ENCODE measurements around the gene MAST4.

MAST4 gene

DNA sequence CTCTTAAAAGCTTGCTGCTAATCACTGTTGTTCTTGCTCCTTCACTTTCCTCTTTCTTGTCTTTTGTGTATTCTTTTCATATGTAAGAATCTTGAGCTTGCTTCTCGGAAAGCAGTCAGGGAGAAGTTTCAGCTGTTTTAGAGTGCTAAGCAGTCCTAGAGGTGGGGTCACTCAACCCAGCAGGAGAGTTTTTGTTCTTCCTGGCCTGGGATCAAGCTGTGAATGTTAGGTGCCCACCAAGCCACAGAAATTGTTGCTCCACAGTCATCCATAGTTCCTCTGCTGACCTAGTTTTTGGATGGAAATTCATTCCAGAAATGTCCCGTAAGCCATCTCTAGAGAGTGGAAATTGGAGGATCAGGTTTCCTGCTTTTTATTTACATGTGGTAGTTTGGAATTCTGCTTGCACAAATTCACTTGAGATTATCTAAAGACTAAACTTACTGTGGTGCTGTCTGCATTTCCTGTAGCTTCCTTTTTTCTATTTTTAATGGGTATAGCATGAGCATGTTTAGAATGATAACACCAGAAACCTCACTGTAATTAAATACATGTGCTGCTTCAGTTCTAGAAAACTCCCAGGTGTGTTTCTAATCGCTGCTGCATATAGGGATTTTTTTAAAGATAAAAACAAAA, 108.7 kb downstream of the MAST4 start:
- 0% methylated on average over 1 of the region's 3 CpGs for WGBS (ENCODE audit: insufficient coverage)
- POLR2A ChIA-PET = no interaction called here
- CTCF ChIA-PET = no interaction called here

DNA sequence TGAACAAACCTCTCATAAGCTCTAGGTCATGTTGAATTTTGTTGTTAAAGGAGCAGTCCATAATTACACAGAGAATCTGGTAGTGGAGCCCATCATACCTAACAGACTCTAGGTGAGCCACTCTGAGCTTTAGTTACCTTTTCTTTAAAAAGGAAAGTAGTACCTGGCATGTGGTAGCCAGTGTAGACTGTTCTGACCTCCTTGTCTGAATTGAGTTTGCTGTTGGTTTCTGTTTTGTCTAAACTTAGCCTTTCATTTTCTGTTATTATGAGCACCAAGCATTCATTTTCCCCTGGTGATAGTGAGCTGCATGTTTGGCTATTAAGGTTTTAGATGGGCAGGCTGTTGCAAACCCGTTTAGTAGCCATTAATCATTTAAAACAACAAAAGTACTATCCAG, 112.2 kb downstream of the MAST4 start:
- no peak overlapping the region for H3K4me3 ChIP-seq (ENCODE audit: control insufficient read depth in 1 of 7, extremely low read depth in 1 of 7, insufficient read depth in 4 of 7, low read depth in 2 of 7, low read length in 6 of 7)
- no CpG with 5 or more reads among the region's 1 CpG for whole genome bisulfite sequencing (ENCODE audit: insufficient coverage)
- CTCF ChIA-PET = interaction anchor here (1.0 kb wide), 1 partner anchor 34 kb away, joined by 3 read pairs; no protein-coding TSS in a partner anchor
- H3K27ac ChIP-seq (ENCODE audit: insufficient read depth in 1 of 2, low read depth in 1 of 2, low read length in 2 of 2, poor library complexity in 1 of 2, severe bottlenecking in 2 of 2) = no peak overlapping the region
- DNase-seq = no peak
- H3K36me3 ChIP-seq (ENCODE audit: control insufficient read depth in 4 of 4, insufficient read depth in 4 of 4, low read length in 3 of 4) = no peaks in the 10 kb centered on the region
- no peaks in the 10 kb centered on the region for H3K4me1 ChIP-seq (ENCODE audit: control extremely low read depth in 1 of 4, control insufficient read depth in 4 of 4, insufficient read depth in 4 of 4, low read length in 3 of 4)
- no peaks in the 10 kb centered on the region for H3K27me3 ChIP-seq (replicated peaks in 2 of 5; ENCODE audit: control insufficient read depth in 4 of 5, insufficient read depth in 5 of 5, low read length in 4 of 5)
- H3K9me3 ChIP-seq (ENCODE audit: control extremely low read depth in 1 of 5, control insufficient read depth in 4 of 5, insufficient read depth in 2 of 5, low read depth in 1 of 5, low read length in 4 of 5) = peaks cover 2 to 8% (median 4%) of the 10 kb centered on the region in 5 experiments
- POLR2A ChIA-PET = no interaction called here

More for the DNA sequence above, 108.7 kb downstream of the MAST4 start:
- Histone ChIP-seq H3K27me3 (replicated peaks in 2 of 5; ENCODE audit: control insufficient read depth in 4 of 5, insufficient read depth in 5 of 5, low read length in 4 of 5) (no peaks in the 10 kb centered on the region), H3K4me1 (ENCODE audit: control extremely low read depth in 1 of 4, control insufficient read depth in 4 of 4, insufficient read depth in 4 of 4, low read length in 3 of 4) (no peaks in the 10 kb centered on the region), H3K9me3 (ENCODE audit: control extremely low read depth in 1 of 5, control insufficient read depth in 4 of 5, insufficient read depth in 2 of 5, low read depth in 1 of 5, low read length in 4 of 5) (no peaks in the 10 kb centered on the region), H3K36me3 (ENCODE audit: control insufficient read depth in 4 of 4, insufficient read depth in 4 of 4, low read length in 3 of 4) (no peaks in the 10 kb centered on the region), H3K4me3 (ENCODE audit: control insufficient read depth in 1 of 7, extremely low read depth in 1 of 7, insufficient read depth in 4 of 7, low read depth in 2 of 7, low read length in 6 of 7) (no peak overlapping the region), H3K27ac (ENCODE audit: insufficient read depth in 1 of 2, low read depth in 1 of 2, low read length in 2 of 2, poor library complexity in 1 of 2, severe bottlenecking in 2 of 2) (no peak overlapping the region)
- DNase-seq = peak in 1 of 3 donors; percentile 2

DNA sequence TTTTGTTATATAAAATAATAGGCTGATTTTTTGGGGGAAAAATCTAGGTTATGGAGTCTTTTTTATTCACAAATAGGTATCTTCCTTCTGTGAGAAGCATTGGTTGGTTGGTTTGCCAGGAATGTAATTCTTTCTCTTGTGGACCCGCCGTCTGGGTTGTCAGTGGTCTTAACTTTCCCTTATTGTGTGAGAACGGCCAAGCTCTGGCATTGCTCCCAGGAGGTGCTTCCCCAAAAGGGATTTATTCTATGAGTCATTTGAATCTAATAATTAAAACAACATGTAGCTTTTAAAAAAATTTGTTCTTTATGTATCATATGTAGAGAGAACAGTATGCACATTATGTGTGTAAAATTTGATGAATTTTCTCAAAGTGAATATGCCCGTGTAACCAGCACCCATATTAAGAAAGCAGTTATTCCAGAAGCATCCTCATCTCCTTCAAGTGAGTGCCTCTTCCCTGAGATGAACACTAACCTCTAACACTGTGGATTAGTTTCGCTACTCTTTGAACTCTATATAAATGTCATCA, 114.4 kb downstream of the MAST4 start:
- no peak overlapping the region for H3K4me3 ChIP-seq (ENCODE audit: control insufficient read depth in 1 of 7, extremely low read depth in 1 of 7, insufficient read depth in 4 of 7, low read depth in 2 of 7, low read length in 6 of 7)
- CTCF ChIA-PET = no interaction called here
- H3K4me1 ChIP-seq (ENCODE audit: control extremely low read depth in 1 of 4, control insufficient read depth in 4 of 4, insufficient read depth in 4 of 4, low read length in 3 of 4) = no peaks in the 10 kb centered on the region
- no peak overlapping the region for H3K27ac ChIP-seq (ENCODE audit: insufficient read depth in 1 of 2, low read depth in 1 of 2, low read length in 2 of 2, poor library complexity in 1 of 2, severe bottlenecking in 2 of 2)
- peaks cover 2 to 8% (median 4%) of the 10 kb centered on the region in 5 experiments for H3K9me3 ChIP-seq (ENCODE audit: control extremely low read depth in 1 of 5, control insufficient read depth in 4 of 5, insufficient read depth in 2 of 5, low read depth in 1 of 5, low read length in 4 of 5)
- H3K27me3 ChIP-seq (replicated peaks in 2 of 5; ENCODE audit: control insufficient read depth in 4 of 5, insufficient read depth in 5 of 5, low read length in 4 of 5) = no peaks in the 10 kb centered on the region
- WGBS (ENCODE audit: insufficient coverage) = 90% methylated on average over 2 of the region's 5 CpGs
- POLR2A ChIA-PET = no interaction called here
- no peaks in the 10 kb centered on the region for H3K36me3 ChIP-seq (ENCODE audit: control insufficient read depth in 4 of 4, insufficient read depth in 4 of 4, low read length in 3 of 4)
- no peak for DNase-seq

DNA sequence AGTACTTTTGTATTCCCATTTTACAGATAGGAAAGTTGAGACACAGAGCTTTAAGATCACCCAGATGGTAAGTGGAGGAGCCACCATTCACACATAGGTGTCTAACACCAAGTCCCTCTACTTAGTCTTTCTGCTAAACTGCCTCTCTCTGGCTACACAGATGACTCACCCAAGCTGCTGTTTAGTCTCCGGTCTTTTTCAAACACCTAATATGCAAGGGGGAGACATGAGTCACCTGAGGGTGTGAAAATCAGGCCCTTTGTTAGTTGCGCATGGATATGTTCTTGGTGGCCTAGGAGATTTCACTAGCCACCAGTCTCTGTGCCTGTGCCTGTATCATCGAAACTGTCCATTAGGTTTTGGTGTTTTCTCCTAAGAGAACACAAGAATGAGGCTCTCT, 117.8 kb downstream of the MAST4 start:
- ChIA-PET POLR2A (no interaction called here), CTCF (no interaction called here)
- DNase-seq = no peak
- H3K4me1 ChIP-seq (ENCODE audit: control extremely low read depth in 1 of 4, control insufficient read depth in 4 of 4, insufficient read depth in 4 of 4, low read length in 3 of 4) = no peaks in the 10 kb centered on the region
- H3K27me3 ChIP-seq (replicated peaks in 2 of 5; ENCODE audit: control insufficient read depth in 4 of 5, insufficient read depth in 5 of 5, low read length in 4 of 5) = no peaks in the 10 kb centered on the region
- 96% methylated on average over 3 of the region's 3 CpGs for WGBS (ENCODE audit: insufficient coverage)
- peaks cover 2 to 8% (median 4%) of the 10 kb centered on the region in 5 experiments for H3K9me3 ChIP-seq (ENCODE audit: control extremely low read depth in 1 of 5, control insufficient read depth in 4 of 5, insufficient read depth in 2 of 5, low read depth in 1 of 5, low read length in 4 of 5)
- H3K36me3 ChIP-seq (ENCODE audit: control insufficient read depth in 4 of 4, insufficient read depth in 4 of 4, low read length in 3 of 4) = no peaks in the 10 kb centered on the region
- no peak overlapping the region for H3K27ac ChIP-seq (ENCODE audit: insufficient read depth in 1 of 2, low read depth in 1 of 2, low read length in 2 of 2, poor library complexity in 1 of 2, severe bottlenecking in 2 of 2)
- no peak overlapping the region for H3K4me3 ChIP-seq (ENCODE audit: control insufficient read depth in 1 of 7, extremely low read depth in 1 of 7, insufficient read depth in 4 of 7, low read depth in 2 of 7, low read length in 6 of 7)

DNA sequence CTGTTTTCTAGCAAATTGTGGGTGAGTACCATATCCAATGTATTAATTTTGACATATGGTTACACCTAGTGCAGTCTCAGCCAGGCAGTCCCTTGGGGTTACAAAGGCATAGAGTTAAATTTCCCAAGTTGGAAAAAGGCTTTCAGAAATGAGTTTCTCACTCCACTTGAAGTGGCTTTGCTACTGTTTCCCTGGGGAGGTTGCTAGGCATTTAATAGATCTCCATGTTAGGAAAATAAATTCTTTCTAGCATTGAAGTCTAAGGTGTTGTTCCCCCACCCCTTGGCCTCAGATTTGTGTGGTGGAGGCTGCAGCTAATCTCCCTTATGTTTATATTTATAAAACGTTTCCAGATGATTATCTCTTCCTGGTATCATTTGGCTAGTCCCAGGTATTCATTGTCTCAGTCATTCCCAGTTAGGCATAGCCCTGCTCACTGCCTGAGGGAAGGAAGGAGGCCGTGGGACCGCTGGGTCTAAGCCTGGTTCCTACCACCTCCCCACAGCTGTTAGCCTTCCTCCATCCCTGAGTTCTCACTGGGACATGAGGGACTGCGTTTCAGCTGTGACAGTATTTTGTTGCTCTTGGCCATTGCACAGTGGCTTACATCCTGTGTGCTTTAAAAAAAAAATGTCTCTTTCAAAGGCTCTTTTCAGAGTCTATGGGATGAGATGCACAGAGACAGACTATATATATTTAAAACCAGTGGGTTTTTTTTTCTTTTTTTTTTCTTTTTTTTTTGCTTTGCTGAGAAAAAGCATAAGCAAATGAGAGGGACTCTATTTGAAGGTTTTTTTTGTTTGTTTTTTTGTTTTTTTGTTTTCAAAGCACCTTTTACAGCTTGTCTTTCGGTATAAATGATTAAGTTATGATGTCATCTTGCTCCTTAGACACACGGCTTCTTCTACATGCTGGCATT, 121.5 kb downstream of the MAST4 start:
- Histone ChIP-seq H3K36me3 (ENCODE audit: control insufficient read depth in 4 of 4, insufficient read depth in 4 of 4, low read length in 3 of 4) (no peaks in the 10 kb centered on the region), H3K4me1 (ENCODE audit: control extremely low read depth in 1 of 4, control insufficient read depth in 4 of 4, insufficient read depth in 4 of 4, low read length in 3 of 4) (no peaks in the 10 kb centered on the region), H3K9me3 (ENCODE audit: control extremely low read depth in 1 of 5, control insufficient read depth in 4 of 5, insufficient read depth in 2 of 5, low read depth in 1 of 5, low read length in 4 of 5) (no peaks in the 10 kb centered on the region), H3K4me3 (ENCODE audit: control insufficient read depth in 1 of 7, extremely low read depth in 1 of 7, insufficient read depth in 4 of 7, low read depth in 2 of 7, low read length in 6 of 7) (no peak overlapping the region), H3K27ac (ENCODE audit: insufficient read depth in 1 of 2, low read depth in 1 of 2, low read length in 2 of 2, poor library complexity in 1 of 2, severe bottlenecking in 2 of 2) (no peak overlapping the region), H3K27me3 (replicated peaks in 2 of 5; ENCODE audit: control insufficient read depth in 4 of 5, insufficient read depth in 5 of 5, low read length in 4 of 5) (peaks cover 0 to 2% (median 0%) of the 10 kb centered on the region in 5 experiments)
- ChIA-PET POLR2A (no interaction called here), CTCF (no interaction called here)
- WGBS (ENCODE audit: insufficient coverage) = 90% methylated on average over 2 of the region's 6 CpGs
- DNase-seq = no peak

DNA sequence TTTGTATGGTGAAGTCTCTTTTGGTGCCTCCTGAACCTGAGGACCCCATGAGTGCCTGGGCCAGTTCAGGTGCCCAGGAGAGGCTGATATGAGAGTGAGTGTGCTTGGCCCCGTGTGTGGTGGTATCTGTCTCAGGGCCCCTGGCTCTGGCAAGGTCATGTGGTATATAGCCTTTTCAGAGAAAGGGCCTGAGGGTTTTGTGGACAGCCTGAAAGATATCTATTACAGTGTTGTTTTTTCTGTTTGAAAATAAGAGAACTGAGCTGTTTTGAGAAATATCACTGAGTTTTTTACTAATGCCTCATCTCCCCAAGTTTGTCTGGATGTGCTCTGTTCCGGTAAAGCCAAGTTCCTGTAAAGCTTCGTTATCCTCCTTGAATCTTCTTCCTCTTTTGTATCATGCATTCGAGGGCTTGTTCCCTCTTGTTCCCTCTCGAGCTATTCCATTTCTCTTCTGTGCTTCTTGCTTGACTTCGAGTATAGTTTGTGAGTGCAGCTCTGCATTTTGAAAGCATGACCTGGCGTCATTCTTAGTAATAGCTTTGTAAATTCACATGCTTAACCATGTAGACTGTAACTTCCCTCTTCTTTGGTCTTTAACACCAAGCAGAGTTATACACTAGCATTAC, 122.3 kb downstream of the MAST4 start:
- Histone ChIP-seq H3K4me3 (ENCODE audit: control insufficient read depth in 1 of 7, extremely low read depth in 1 of 7, insufficient read depth in 4 of 7, low read depth in 2 of 7, low read length in 6 of 7) (no peak overlapping the region), H3K27ac (ENCODE audit: insufficient read depth in 1 of 2, low read depth in 1 of 2, low read length in 2 of 2, poor library complexity in 1 of 2, severe bottlenecking in 2 of 2) (no peak overlapping the region), H3K4me1 (ENCODE audit: control extremely low read depth in 1 of 4, control insufficient read depth in 4 of 4, insufficient read depth in 4 of 4, low read length in 3 of 4) (no peaks in the 10 kb centered on the region), H3K27me3 (replicated peaks in 2 of 5; ENCODE audit: control insufficient read depth in 4 of 5, insufficient read depth in 5 of 5, low read length in 4 of 5) (peaks cover 0 to 2% (median 0%) of the 10 kb centered on the region in 5 experiments), H3K36me3 (ENCODE audit: control insufficient read depth in 4 of 4, insufficient read depth in 4 of 4, low read length in 3 of 4) (no peaks in the 10 kb centered on the region), H3K9me3 (ENCODE audit: control extremely low read depth in 1 of 5, control insufficient read depth in 4 of 5, insufficient read depth in 2 of 5, low read depth in 1 of 5, low read length in 4 of 5) (no peaks in the 10 kb centered on the region)
- peak in 2 of 3 donors; percentile 9 to 20 for DNase-seq
- CTCF ChIA-PET = no interaction called here
- POLR2A ChIA-PET = no interaction called here
- 48% methylated on average over 5 of the region's 7 CpGs for WGBS (ENCODE audit: insufficient coverage)
